ENCODE results near the gene VIPAS39. TPM values are rescaled to one million over a fixed set of nuclear protein-coding genes. Genes with fewer than 3 reads are reported as not detected.

Gene VIPAS39
- total RNA-seq, 1 donor, result 29.8 TPM

DNA sequence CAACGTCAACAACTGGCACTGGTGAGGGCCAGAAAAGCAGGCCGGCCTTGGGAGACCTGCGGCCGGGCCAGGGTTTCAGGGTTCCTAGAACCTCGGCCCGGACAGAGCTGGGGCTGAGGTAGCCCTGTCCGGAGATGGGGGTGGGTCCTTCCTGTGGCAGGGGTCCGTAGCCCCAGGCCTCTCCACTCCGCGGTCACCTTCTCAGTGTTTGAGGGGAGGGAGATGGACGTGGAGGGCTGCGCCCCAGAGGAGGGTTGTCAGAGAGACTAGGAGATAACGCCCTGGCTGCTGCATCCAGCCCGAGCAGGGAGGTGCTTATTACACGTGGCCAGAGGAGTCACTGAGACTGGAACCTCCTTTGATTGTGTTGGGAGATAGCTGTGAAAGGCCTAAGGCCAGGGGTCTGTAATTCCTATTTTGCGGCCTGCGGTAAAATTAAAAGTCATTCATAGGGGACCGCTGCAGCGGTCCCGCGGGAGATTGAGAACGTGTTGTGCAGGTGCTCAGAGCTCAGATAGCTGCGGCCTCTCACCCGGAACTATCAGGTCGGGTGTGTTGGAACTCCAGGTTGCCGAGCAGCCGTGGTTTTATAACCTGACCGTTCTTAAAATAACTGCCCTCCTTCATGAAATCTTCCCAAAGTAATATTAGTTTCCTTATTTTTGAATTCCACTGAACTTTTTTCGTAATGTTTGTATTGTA is 999 bp upstream of the VIPAS39 start:
- TF ChIP-seq, protein P1, sequence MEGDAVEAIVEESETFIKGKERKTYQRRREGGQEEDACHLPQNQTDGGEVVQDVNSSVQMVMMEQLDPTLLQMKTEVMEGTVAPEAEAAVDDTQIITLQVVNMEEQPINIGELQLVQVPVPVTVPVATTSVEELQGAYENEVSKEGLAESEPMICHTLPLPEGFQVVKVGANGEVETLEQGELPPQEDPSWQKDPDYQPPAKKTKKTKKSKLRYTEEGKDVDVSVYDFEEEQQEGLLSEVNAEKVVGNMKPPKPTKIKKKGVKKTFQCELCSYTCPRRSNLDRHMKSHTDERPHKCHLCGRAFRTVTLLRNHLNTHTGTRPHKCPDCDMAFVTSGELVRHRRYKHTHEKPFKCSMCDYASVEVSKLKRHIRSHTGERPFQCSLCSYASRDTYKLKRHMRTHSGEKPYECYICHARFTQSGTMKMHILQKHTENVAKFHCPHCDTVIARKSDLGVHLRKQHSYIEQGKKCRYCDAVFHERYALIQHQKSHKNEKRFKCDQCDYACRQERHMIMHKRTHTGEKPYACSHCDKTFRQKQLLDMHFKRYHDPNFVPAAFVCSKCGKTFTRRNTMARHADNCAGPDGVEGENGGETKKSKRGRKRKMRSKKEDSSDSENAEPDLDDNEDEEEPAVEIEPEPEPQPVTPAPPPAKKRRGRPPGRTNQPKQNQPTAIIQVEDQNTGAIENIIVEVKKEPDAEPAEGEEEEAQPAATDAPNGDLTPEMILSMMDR (IDR thresholded peaks at IDR 0.05; ENCODE audit: insufficient read depth, low read depth, low read length), result no peak
- peak; percentile 28 for DNase-seq (ENCODE audit: low read depth)
- H3K4me3 ChIP-seq (ENCODE audit: low read depth, low read length), result peak overlapping the region; percentile 94

DNA sequence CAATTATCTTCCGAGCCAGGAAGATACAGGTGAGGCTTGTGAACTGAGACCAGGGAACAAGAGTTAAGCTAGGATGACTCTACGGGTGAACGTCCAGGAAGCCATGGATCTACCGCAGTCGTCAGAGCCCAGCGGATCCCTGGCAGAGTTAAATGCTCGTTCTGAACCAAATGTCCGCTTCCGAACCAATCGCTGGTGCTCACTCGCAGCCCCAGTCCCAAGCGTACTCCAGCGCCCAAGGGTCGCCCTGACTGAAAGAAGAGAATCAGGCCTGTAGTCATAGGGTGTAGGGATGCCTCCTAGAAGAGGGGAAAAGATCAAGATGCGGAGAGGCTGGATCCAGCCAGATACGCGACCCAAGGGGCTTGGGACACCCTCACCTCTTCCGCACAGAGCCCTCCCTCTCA is 283 bp downstream of the VIPAS39 start:
- DNase-seq (ENCODE audit: low read depth), result peak; percentile 60

DNA sequence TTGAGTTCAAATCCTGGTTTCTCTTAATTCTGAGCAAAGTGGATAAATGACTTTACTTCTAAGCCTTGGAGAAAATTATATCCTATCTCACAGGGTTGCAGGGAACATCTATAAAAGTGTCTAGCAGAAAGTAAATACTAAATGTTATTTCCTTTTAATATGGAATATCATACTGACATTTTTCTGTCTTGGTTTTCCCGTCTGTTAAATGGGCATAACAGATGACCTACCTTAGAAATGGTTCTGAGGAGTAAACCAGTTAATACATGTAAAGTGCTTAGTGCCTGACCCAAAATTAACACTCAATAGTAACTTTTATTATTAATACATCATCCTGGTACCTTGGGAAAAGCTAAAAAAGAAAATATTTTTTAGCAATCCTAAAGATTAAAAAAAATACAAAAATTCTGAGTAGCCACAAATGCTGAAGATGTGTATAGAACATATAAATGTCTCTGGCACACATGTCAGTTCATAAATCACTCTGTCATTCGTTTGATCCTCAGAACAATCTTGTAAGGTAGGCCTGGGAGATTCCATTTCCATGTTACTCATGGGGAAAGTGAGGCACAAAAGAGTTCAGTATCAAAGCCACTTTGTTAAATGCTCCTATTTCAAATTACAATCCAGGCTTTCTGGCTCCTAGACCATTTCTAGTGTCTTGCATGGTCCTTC is 1.3 kb downstream of the VIPAS39 start:
- TF ChIP-seq, protein P1 (IDR thresholded peaks at IDR 0.05; ENCODE audit: insufficient read depth, low read depth, low read length), result no peak
- no peak for DNase-seq (ENCODE audit: low read depth)
- H3K4me3 ChIP-seq (ENCODE audit: low read depth, low read length), result peak overlapping the region; percentile 94

More for the DNA sequence above, 283 bp downstream of the VIPAS39 start:
- TF ChIP-seq, protein P1 (IDR thresholded peaks at IDR 0.05; ENCODE audit: insufficient read depth, low read depth, low read length), result no peak
- H3K4me3 ChIP-seq (ENCODE audit: low read depth, low read length), result peak overlapping the region; percentile 94

GRCh38 chr14:77442196-77442595 is 15.2 kb downstream of the VIPAS39 start:
- DNase-seq (ENCODE audit: low read depth), result no peak
- TF ChIP-seq, protein P1 (IDR thresholded peaks at IDR 0.05; ENCODE audit: insufficient read depth, low read depth, low read length), result no peak

GRCh38 chr14:77439861-77440260 is 17.5 kb downstream of the VIPAS39 start:
- H3K4me3 ChIP-seq (ENCODE audit: low read depth, low read length), result no peak overlapping the region
- no peak for DNase-seq (ENCODE audit: low read depth)
- TF ChIP-seq, protein P1 (IDR thresholded peaks at IDR 0.05; ENCODE audit: insufficient read depth, low read depth, low read length), result no peak

More at GRCh38 chr14:77442196-77442595, 15.2 kb downstream of the VIPAS39 start:
- no peak overlapping the region for H3K4me3 ChIP-seq (ENCODE audit: low read depth, low read length)

DNA sequence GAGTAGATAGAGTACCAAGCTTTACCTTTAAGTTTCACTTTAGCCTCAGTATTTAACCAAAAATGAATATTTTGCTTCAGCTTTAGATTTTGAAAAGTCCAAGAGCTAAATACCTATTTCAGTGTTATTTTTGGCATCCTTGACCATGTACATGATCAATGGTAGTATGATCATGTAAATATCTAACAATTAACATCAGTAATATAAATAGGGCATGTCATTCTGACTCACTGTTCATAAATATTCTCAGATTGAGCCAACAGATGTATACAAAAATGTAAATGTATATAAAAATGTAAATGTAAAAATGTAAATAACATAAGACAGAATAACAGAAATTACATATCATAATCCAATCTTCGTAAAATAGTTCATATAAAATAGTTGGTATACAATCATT is 18.8 kb downstream of the VIPAS39 start:
- TF ChIP-seq, protein P1 (IDR thresholded peaks at IDR 0.05; ENCODE audit: insufficient read depth, low read depth, low read length), result no peak
- H3K4me3 ChIP-seq (ENCODE audit: low read depth, low read length), result no peak overlapping the region
- DNase-seq (ENCODE audit: low read depth), result no peak
